ENCODE data around the gene HIVEP1. TPM values are rescaled to one million over a fixed set of nuclear protein-coding genes. Genes with fewer than 3 reads are reported as not detected.

HIVEP1 gene
- total and polyA plus RNA-seq, 4 donors = 2.7 to 27.2 (median 6.2) TPM

GRCh38 chr6:12083763-12084162 is 71.7 kb downstream of the HIVEP1 start:
- Histone ChIP-seq H3K36me3 (ENCODE audit: control insufficient read depth in 4 of 4, insufficient read depth in 3 of 4, low read depth in 1 of 4, low read length in 3 of 4) (peaks cover 0 to under 1% (median 0%) of the 10 kb centered on the region in 4 donors), H3K4me3 (ENCODE audit: low read depth in 1 of 3, low read length in 3 of 3) (no peak overlapping the region), H3K4me1 (ENCODE audit: control insufficient read depth in 4 of 4, insufficient read depth in 4 of 4, low read length in 3 of 4) (peaks cover 0 to 19% (median 4%) of the 10 kb centered on the region in 4 donors), H3K9ac (ENCODE audit: low read depth in 1 of 2, low read length in 2 of 2) (no peak overlapping the region), H3K27me3 (ENCODE audit: control insufficient read depth in 4 of 4, insufficient read depth in 4 of 4, low read length in 3 of 4) (no peaks in the 10 kb centered on the region), H3K9me3 (ENCODE audit: control insufficient read depth in 4 of 4, low read length in 3 of 4) (no peaks in the 10 kb centered on the region), H3K27ac (ENCODE audit: low read depth in 1 of 2, low read length in 2 of 2) (no peak overlapping the region)
- DNase-seq (ENCODE audit: low spot score) = no peak
- TF ChIP-seq NR2F2 (IDR thresholded peaks at IDR 0.05) (no peak), FOXA2 (IDR thresholded peaks at IDR 0.05) (no peak), YY1 (IDR thresholded peaks at IDR 0.05) (no peak), GABPA (IDR thresholded peaks at IDR 0.05 in 1 of 2, conservative IDR thresholded peaks at IDR 0.05 in 1 of 2) (no peak), ATF3 (IDR thresholded peaks at IDR 0.05) (no peak), TAF1 (conservative IDR thresholded peaks at IDR 0.05) (no peak), HNF4A (conservative IDR thresholded peaks at IDR 0.05) (no peak), SP1 (IDR thresholded peaks at IDR 0.05) (no peak), RAD21 (IDR thresholded peaks at IDR 0.05) (no peak)

GRCh38 chr6:12084681-12085080 is 72.6 kb downstream of the HIVEP1 start:
- Histone ChIP-seq H3K4me1 (ENCODE audit: control insufficient read depth in 4 of 4, insufficient read depth in 4 of 4, low read length in 3 of 4) (peaks cover 0 to 19% (median 4%) of the 10 kb centered on the region in 4 donors), H3K4me3 (ENCODE audit: low read depth in 1 of 3, low read length in 3 of 3) (no peak overlapping the region), H3K27me3 (ENCODE audit: control insufficient read depth in 4 of 4, insufficient read depth in 4 of 4, low read length in 3 of 4) (no peaks in the 10 kb centered on the region), H3K27ac (ENCODE audit: low read depth in 1 of 2, low read length in 2 of 2) (no peak overlapping the region), H3K36me3 (ENCODE audit: control insufficient read depth in 4 of 4, insufficient read depth in 3 of 4, low read depth in 1 of 4, low read length in 3 of 4) (no peaks in the 10 kb centered on the region), H3K9ac (ENCODE audit: low read depth in 1 of 2, low read length in 2 of 2) (no peak overlapping the region), H3K9me3 (ENCODE audit: control insufficient read depth in 4 of 4, low read length in 3 of 4) (no peaks in the 10 kb centered on the region)
- 70% methylated on average over 7 of the region's 7 CpGs for WGBS
- TF ChIP-seq MAX (IDR thresholded peaks at IDR 0.05) (no peak), JUND (IDR thresholded peaks at IDR 0.05) (no peak), FOXA1 (IDR thresholded peaks at IDR 0.05) (no peak), CTCF (IDR thresholded peaks at IDR 0.05; ENCODE audit: low read depth, low read length, missing input control) (no peak), ATF3 (IDR thresholded peaks at IDR 0.05) (no peak), EGR1 (IDR thresholded peaks at IDR 0.05; ENCODE audit: low read depth in 2 of 2) (no peak), SP1 (IDR thresholded peaks at IDR 0.05) (no peak), ZBTB33 (IDR thresholded peaks at IDR 0.05) (no peak), GABPA (IDR thresholded peaks at IDR 0.05 in 1 of 2, conservative IDR thresholded peaks at IDR 0.05 in 1 of 2) (no peak), TAF1 (conservative IDR thresholded peaks at IDR 0.05) (no peak), REST (IDR thresholded peaks at IDR 0.05) (no peak), YY1 (IDR thresholded peaks at IDR 0.05) (no peak), FOXA2 (IDR thresholded peaks at IDR 0.05) (no peak), RXRA (IDR thresholded peaks at IDR 0.05) (no peak), RAD21 (IDR thresholded peaks at IDR 0.05) (no peak)
- no peak for DNase-seq (ENCODE audit: low spot score)
